SK-N-SH (cell line): ENCODE results near the gene NUP50. TPM values are rescaled to one million over a fixed set of nuclear protein-coding genes. Genes with fewer than 3 reads are reported as not detected.

ENCODE experiments used
- CTCF ChIA-PET: fragments of 300-600, 350-600 bp; formaldehyde crosslinking; extraction: SDS; loops from one replicate; lab custom pipeline; 2021; lab: Yijun Ruan, JAX
- POLR2A ChIA-PET: fragments of 350-600 bp; sonication (Branson Sonifier 250); formaldehyde crosslinking; extraction: SDS; loops from one replicate; lab custom pipeline; 2020; ENCODE audit warnings: antibody characterized with exemption, inconsistent platforms; lab: Yijun Ruan, JAX
- DNase-seq: peaks from one replicate; pipeline ENCODE4 v3.0.0; 2012
- H2AFZ ChIP-seq: fragments of 200-600 bp; sonication (generic); 2 replicates; pipeline ENCODE4 v1.8.1; 2016; ENCODE audit warnings: antibody characterized with exemption, mild to moderate bottlenecking, low read depth
- H3F3A ChIP-seq: fragments of 200-600 bp; sonication (generic); replicated peaks from 2 replicates; pipeline ENCODE3; 2016; ENCODE audit warnings: antibody characterized with exemption, mild to moderate bottlenecking; ENCODE audit not compliant: insufficient read depth
- H3K27ac ChIP-seq, 2 experiments: fragments of 200-500 bp in 1 of 2; fragments of 200-600 bp in 1 of 2; sonication (Bioruptor generic) in 1 of 2; sonication (generic), shearing (Covaris generic) in 1 of 2; 2 replicates each; pipeline versions ENCODE4 v1.5.1 to v1.6.1; 2014 to 2016; ENCODE audit warnings: low read depth in 2 of 2, inconsistent platforms in 1 of 2, low read length in 1 of 2, mild to moderate bottlenecking in 1 of 2, mixed read lengths in 1 of 2
- H3K27me3 ChIP-seq: fragments of 200-600 bp; sonication (generic), shearing (Covaris generic); 2 replicates; pipeline ENCODE4 v1.6.1; 2016; ENCODE audit warnings: mixed run types; ENCODE audit not compliant: insufficient read depth
- H3K36me3 ChIP-seq, 2 experiments: fragments of 200-500 bp in 1 of 2; fragments of 200-600 bp in 1 of 2; sonication (Bioruptor generic) in 1 of 2; sonication (generic) in 1 of 2; replicated peaks in 1 of 2; 2 replicates each; pipeline versions ENCODE3 to v1.5.1; 2014 to 2016; ENCODE audit warnings: low read length in 1 of 2, mild to moderate bottlenecking in 1 of 2; ENCODE audit not compliant: insufficient read depth in 2 of 2, control insufficient read depth in 1 of 2
- H3K4me1 ChIP-seq, 2 experiments: fragments of 200-500 bp in 1 of 2; fragments of 200-600 bp in 1 of 2; sonication (Bioruptor generic) in 1 of 2; sonication (generic), shearing (Covaris generic) in 1 of 2; 2 replicates each; pipeline versions ENCODE4 v1.5.1 to v1.6.1; 2014 to 2016; ENCODE audit warnings: low read depth in 1 of 2, low read length in 1 of 2, mixed run types in 1 of 2; ENCODE audit not compliant: insufficient read depth in 2 of 2, control insufficient read depth in 1 of 2
- H3K4me2 ChIP-seq: fragments of 200-600 bp; sonication (generic), shearing (Covaris generic); 2 replicates; pipeline ENCODE4 v1.6.1; 2017; ENCODE audit warnings: mixed run types
- H3K4me3 ChIP-seq, 2 experiments: fragments of 200-500 bp in 1 of 2; fragments of 200-600 bp in 1 of 2; sonication (Bioruptor generic) in 1 of 2; sonication (generic), shearing (Covaris generic) in 1 of 2; 2 replicates each; pipeline versions ENCODE4 v1.5.1 to v1.8.1; 2014 to 2016; ENCODE audit warnings: low read depth in 2 of 2, inconsistent platforms in 1 of 2, low read length in 1 of 2, mild to moderate bottlenecking in 1 of 2, mixed read lengths in 1 of 2, moderate library complexity in 1 of 2
- H3K79me2 ChIP-seq: fragments of 200-600 bp; sonication (generic); 2 replicates; pipeline ENCODE4 v1.8.1; 2017; ENCODE audit warnings: mild to moderate bottlenecking; ENCODE audit not compliant: insufficient read depth
- H3K9ac ChIP-seq: fragments of 200-600 bp; sonication (generic); 2 replicates; pipeline ENCODE4 v1.6.1; 2017; ENCODE audit warnings: mixed run types
- H3K9me2 ChIP-seq: fragments of 200-600 bp; sonication (generic); 2 replicates; pipeline ENCODE4 v1.6.1; 2017; ENCODE audit warnings: mixed run types
- H3K9me3 ChIP-seq: fragments of 200-600 bp; sonication (generic); 2 replicates; pipeline ENCODE4 v1.6.1; 2017; ENCODE audit warnings: mixed run types, mild to moderate bottlenecking, moderate library complexity
- H4K20me1 ChIP-seq: fragments of 200-600 bp; sonication (generic); 2 replicates; pipeline ENCODE4 v1.6.1; 2017; ENCODE audit warnings: mild to moderate bottlenecking, mixed run types; ENCODE audit not compliant: insufficient read depth
- EZH2phosphoT487 ChIP-seq: fragments of 200-600 bp; sonication (generic); IDR thresholded peaks from 2 replicates; pipeline ENCODE4 v1.6.1; 2017; ENCODE audit warnings: low read depth, mixed run types, mild to moderate bottlenecking, antibody characterized with exemption, moderate library complexity, borderline replicate concordance
- FOXM1 ChIP-seq: IDR thresholded peaks from 2 replicates; pipeline ENCODE4 v1.4.0; 2012; ENCODE audit warnings: low read depth, mild to moderate bottlenecking
- MEF2A ChIP-seq: IDR thresholded peaks from 2 replicates; pipeline ENCODE4 v1.4.0; 2012; ENCODE audit warnings: low read depth, borderline replicate concordance
- NFIC ChIP-seq: IDR thresholded peaks from 2 replicates; pipeline ENCODE4 v1.4.0; 2012; ENCODE audit warnings: borderline replicate concordance
- PBX3 ChIP-seq: IDR thresholded peaks from 2 replicates; pipeline ENCODE4; 2012
- POLR2AphosphoS5 ChIP-seq: IDR thresholded peaks from 2 replicates; pipeline ENCODE4 v1.6.1; 2012; ENCODE audit warnings: low read depth, low read length
- RAD21 ChIP-seq: IDR thresholded peaks from 2 replicates; pipeline ENCODE4 v1.6.1; 2012; ENCODE audit warnings: mild to moderate bottlenecking, low read length
- RCOR1 ChIP-seq: fragments of 150-350 bp; IDR thresholded peaks from 2 replicates; pipeline ENCODE4 v1.6.1; 2017; ENCODE audit warnings: antibody characterized with exemption, low read length
- RXRA ChIP-seq: IDR thresholded peaks from 2 replicates; pipeline ENCODE4 v1.4.0; 2012; ENCODE audit warnings: low read depth, mild to moderate bottlenecking, borderline replicate concordance
- TAF1 ChIP-seq: IDR thresholded peaks from 2 replicates; pipeline ENCODE4 v1.6.1; 2012; ENCODE audit warnings: low read depth, mild to moderate bottlenecking, low read length, moderate library complexity, borderline replicate concordance
- USF1 ChIP-seq: IDR thresholded peaks from 2 replicates; pipeline ENCODE4 v1.4.0; 2012; ENCODE audit warnings: low read depth, borderline replicate concordance
- WGBS: methylation state at CpG from one replicate; pipeline ENCODE4 v1.1.6; 2017; ENCODE audit warnings: low lambda C conversion rate; 5-methylcytosine and 5-hydroxymethylcytosine counted together
- polyA plus RNA-seq, 3 experiments: library from polyadenylated mRNA; depleted of rRNA; stranded (reverse); fragments of >200 nt; gene quantifications; 2 replicates each; pipeline ENCODE4 v1.2.3, GENCODE V29; 2012
- TF ChIP-seq, protein P1 (sequence below): IDR thresholded peaks from 2 replicates; pipeline ENCODE4 v1.6.1; 2012; ENCODE audit warnings: mild to moderate bottlenecking, low read depth, low read length, moderate library complexity

NUP50 gene
- polyA plus RNA-seq, 1 of the 3 experiments (the other 2 are of a cell fraction): 4.7 TPM

- peaks cover 4% of the 10 kb centered on the region for H3F3A ChIP-seq
- no peaks in the 10 kb centered on the region for H3K9me3 ChIP-seq
- no peak overlapping the region; a peak in 1 of 4 replicates for H3K27ac ChIP-seq
- DNase-seq: no peak
- peaks cover 12 to 50% of the 10 kb centered on the region in 2 experiments for H3K36me3 ChIP-seq
- H3K27me3 ChIP-seq: no peaks in the 10 kb centered on the region
- H2AFZ ChIP-seq: no peak overlapping the region
- no peak overlapping the region for H3K4me3 ChIP-seq
- H4K20me1 ChIP-seq: peaks cover 11% of the 10 kb centered on the region; the same call in 1 of the 2 replicates
- peaks cover 0 to 7% of the 10 kb centered on the region in 2 experiments; a peak in 1 of 4 replicates for H3K4me1 ChIP-seq
- TF ChIP-seq NFIC: no peak
- no peak for TF ChIP-seq RCOR1
- no peak for TF ChIP-seq MEF2A
- TF ChIP-seq RXRA: no peak
- no peak for TF ChIP-seq EZH2phosphoT487
- no peak for TF ChIP-seq RAD21
- TF ChIP-seq, protein P1, sequence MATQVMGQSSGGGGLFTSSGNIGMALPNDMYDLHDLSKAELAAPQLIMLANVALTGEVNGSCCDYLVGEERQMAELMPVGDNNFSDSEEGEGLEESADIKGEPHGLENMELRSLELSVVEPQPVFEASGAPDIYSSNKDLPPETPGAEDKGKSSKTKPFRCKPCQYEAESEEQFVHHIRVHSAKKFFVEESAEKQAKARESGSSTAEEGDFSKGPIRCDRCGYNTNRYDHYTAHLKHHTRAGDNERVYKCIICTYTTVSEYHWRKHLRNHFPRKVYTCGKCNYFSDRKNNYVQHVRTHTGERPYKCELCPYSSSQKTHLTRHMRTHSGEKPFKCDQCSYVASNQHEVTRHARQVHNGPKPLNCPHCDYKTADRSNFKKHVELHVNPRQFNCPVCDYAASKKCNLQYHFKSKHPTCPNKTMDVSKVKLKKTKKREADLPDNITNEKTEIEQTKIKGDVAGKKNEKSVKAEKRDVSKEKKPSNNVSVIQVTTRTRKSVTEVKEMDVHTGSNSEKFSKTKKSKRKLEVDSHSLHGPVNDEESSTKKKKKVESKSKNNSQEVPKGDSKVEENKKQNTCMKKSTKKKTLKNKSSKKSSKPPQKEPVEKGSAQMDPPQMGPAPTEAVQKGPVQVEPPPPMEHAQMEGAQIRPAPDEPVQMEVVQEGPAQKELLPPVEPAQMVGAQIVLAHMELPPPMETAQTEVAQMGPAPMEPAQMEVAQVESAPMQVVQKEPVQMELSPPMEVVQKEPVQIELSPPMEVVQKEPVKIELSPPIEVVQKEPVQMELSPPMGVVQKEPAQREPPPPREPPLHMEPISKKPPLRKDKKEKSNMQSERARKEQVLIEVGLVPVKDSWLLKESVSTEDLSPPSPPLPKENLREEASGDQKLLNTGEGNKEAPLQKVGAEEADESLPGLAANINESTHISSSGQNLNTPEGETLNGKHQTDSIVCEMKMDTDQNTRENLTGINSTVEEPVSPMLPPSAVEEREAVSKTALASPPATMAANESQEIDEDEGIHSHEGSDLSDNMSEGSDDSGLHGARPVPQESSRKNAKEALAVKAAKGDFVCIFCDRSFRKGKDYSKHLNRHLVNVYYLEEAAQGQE: no peak
- TF ChIP-seq FOXM1: no peak
- no peak for TF ChIP-seq USF1
- ChIA-PET CTCF (no interaction called here), POLR2A (no interaction called here)
- no peak overlapping the region for H3K4me2 ChIP-seq
- WGBS: 100% methylated on average over 8 of the region's 13 CpGs
- no peak overlapping the region for H3K9ac ChIP-seq
- peaks cover 3% of the 10 kb centered on the region; the same call in 1 of the 2 replicates for H3K79me2 ChIP-seq
- no peaks in the 10 kb centered on the region for H3K9me2 ChIP-seq
Measured at GRCh38 chr22:45204241-45204640, 40.5 kb downstream of the NUP50 start.

- Histone ChIP-seq H3K79me2 (peaks cover 7% of the 10 kb centered on the region), H3K4me3 (no peak overlapping the region), H3K27ac (no peak overlapping the region), H3K9ac (no peak overlapping the region), H3K27me3 (no peaks in the 10 kb centered on the region), H3K36me3 (peaks cover 8 to 44% of the 10 kb centered on the region in 2 experiments), H3K9me2 (no peaks in the 10 kb centered on the region), H3K9me3 (no peaks in the 10 kb centered on the region), H3K4me1 (peaks cover 6 to 12% of the 10 kb centered on the region in 2 experiments; a peak in 2 of 4 replicates), H2AFZ (no peak overlapping the region), H4K20me1 (peaks cover 11% of the 10 kb centered on the region; the same call in 1 of the 2 replicates), H3K4me2 (no peak overlapping the region), H3F3A (peaks cover 4% of the 10 kb centered on the region)
- 89% methylated on average over 13 of the region's 14 CpGs for WGBS
- POLR2A ChIA-PET: interaction anchor here (0.6 kb wide), 1 partner anchor 168 kb away, joined by 3 read pairs; no protein-coding TSS in a partner anchor
- no peak for TF ChIP-seq TAF1
- TF ChIP-seq EZH2phosphoT487: no peak
- TF ChIP-seq PBX3: no peak
- TF ChIP-seq POLR2AphosphoS5: no peak
- no peak for DNase-seq
- CTCF ChIA-PET: no interaction called here
Measured at GRCh38 chr22:45204819-45205218, 41.1 kb downstream of the NUP50 start.
